ENCODE measurements around the gene SMTNL2. TPM values are rescaled to one million over a fixed set of nuclear protein-coding genes. Genes with fewer than 3 reads are reported as not detected.

The SMTNL2 gene
- total and polyA plus RNA-seq, 9 of the 15 experiments (the other 6 are each of a cell fraction or from before 2014, with no cell fraction given): not detected

GRCh38 chr17:4586043-4586442 is 1.7 kb downstream of the SMTNL2 start:
- ChIA-PET CTCF (ENCODE audit: low intra/inter-chr PET ratio) (no interaction called here), POLR2A (interaction anchor here (0.6 to 1.1 kb wide), 2 partner anchors 9 to 39 kb away, joined by 3 to 5 read pairs; no protein-coding TSS in a partner anchor)
- in situ Hi-C loops (cut with MboI): no loop called here
- ATAC-seq: no peak
- peaks cover 3% of the 10 kb centered on the region; the same call in 1 of the 2 replicates for H4K20me1 ChIP-seq (replicated peaks; ENCODE audit: control insufficient read depth, insufficient read depth, low read length)
- no peaks in the 10 kb centered on the region for H3K36me3 ChIP-seq (ENCODE audit: control insufficient read depth, insufficient read depth, low read length)
- FAIRE-seq: no peak
- no TSS peak for BruUV-seq (replicated peaks)
- H3K9me3 ChIP-seq (replicated peaks; ENCODE audit: control insufficient read depth, insufficient read depth, low read depth, low read length): no peaks in the 10 kb centered on the region
- peaks cover 8 to 83% of the 10 kb centered on the region in 2 experiments; a peak in 3 of 5 replicates for H3K27me3 ChIP-seq (ENCODE audit: control insufficient read depth in 2 of 2, insufficient read depth in 2 of 2, low read length in 2 of 2)
- peaks cover 6 to 25% of the 10 kb centered on the region in 2 experiments; a peak in 4 of 5 replicates for H3K4me1 ChIP-seq (replicated peaks in 1 of 2; ENCODE audit: control insufficient read depth in 2 of 2, insufficient read depth in 2 of 2, low read length in 2 of 2)
- H3K27ac ChIP-seq (ENCODE audit: extremely low read depth, low read depth, low read length): no peak overlapping the region
- H3K4me2 ChIP-seq (ENCODE audit: insufficient read depth, low read length): no peak overlapping the region
- H3K9me1 ChIP-seq (ENCODE audit: control insufficient read depth, insufficient read depth, low read length): no peaks in the 10 kb centered on the region
- no peaks in the 10 kb centered on the region for H3K79me2 ChIP-seq (ENCODE audit: control insufficient read depth, insufficient read depth, low read length)
- intact Hi-C loops (cut with micrococcal nuclease): no loop called here
- no peak for DNase-seq (ENCODE audit: extremely low read depth in 1 of 4, low spot score in 3 of 4)
- no peak overlapping the region for H2AFZ ChIP-seq (ENCODE audit: low read depth, low read length)
- no peak overlapping the region for H3K4me3 ChIP-seq
- H3K9ac ChIP-seq (ENCODE audit: insufficient read depth in 1 of 2, low read depth in 2 of 2, low read length in 2 of 2): no peak overlapping the region
- WGBS (ENCODE audit: insufficient coverage, low coverage, missing lambda C conversion rate): 6% methylated on average over 8 of the region's 9 CpGs
- no peak for TF ChIP-seq RNF2 (IDR thresholded peaks at IDR 0.05)
- no peak for TF ChIP-seq SRSF9 (IDR thresholded peaks at IDR 0.05; ENCODE audit: borderline replicate concordance, low read depth, low read length)
- TF ChIP-seq PBX2 (CRISPR knock-in tag; IDR thresholded peaks at IDR 0.05; ENCODE audit: low read depth): no peak
- no peak for TF ChIP-seq PBX2 (tag; conservative IDR thresholded peaks at IDR 0.05; ENCODE audit: low read depth)
- TF ChIP-seq CTCF (IDR thresholded peaks at IDR 0.05 in 2 of 3, conservative IDR thresholded peaks at IDR 0.05 in 1 of 3; ENCODE audit: insufficient read depth in 2 of 3, low read depth in 1 of 3, low read length in 3 of 3): no peak
- no peak for TF ChIP-seq ZNF655 (CRISPR knock-in tag; IDR thresholded peaks at IDR 0.05)
- no peak for TF ChIP-seq PATZ1 (CRISPR knock-in tag; IDR thresholded peaks at IDR 0.05; ENCODE audit: borderline replicate concordance)
- no peak for TF ChIP-seq CBX2 (IDR thresholded peaks at IDR 0.05; ENCODE audit: insufficient read depth, low read length, poor library complexity, severe bottlenecking)
- TF ChIP-seq HIVEP1 (CRISPR knock-in tag; IDR thresholded peaks at IDR 0.05): no peak
- TF ChIP-seq GTF2F1 (IDR thresholded peaks at IDR 0.05; ENCODE audit: low read depth, low read length): no peak
- no peak for TF ChIP-seq SMARCC2 (IDR thresholded peaks at IDR 0.05; ENCODE audit: low read depth)
- no peak for TF ChIP-seq ZBTB1 (CRISPR knock-in tag; IDR thresholded peaks at IDR 0.05; ENCODE audit: borderline replicate concordance, low read depth)
- TF ChIP-seq ZNF511 (CRISPR knock-in tag; IDR thresholded peaks at IDR 0.05): no peak
- TF ChIP-seq KDM4B (IDR thresholded peaks at IDR 0.05; ENCODE audit: borderline replicate concordance in 2 of 2, low read depth in 1 of 2): no peak
